ENCODE data around the gene FEZ2. TPM values are rescaled to one million over a fixed set of nuclear protein-coding genes. Genes with fewer than 3 reads are reported as not detected.

FEZ2 gene
- total and polyA plus RNA-seq, 10 of the 15 experiments (the other 5 are each of a cell fraction or from before 2014, with no cell fraction given) = 3.0 to 15.4 (median 6.6) TPM

- 67% methylated on average over 3 of the region's 3 CpGs for WGBS (ENCODE audit: insufficient coverage, insufficient replicate concordance, low lambda C conversion rate, missing lambda C conversion rate)
- POLR2A ChIA-PET = no interaction called here
- H4K20me1 ChIP-seq (ENCODE audit: control insufficient read depth, insufficient read depth) = no peaks in the 10 kb centered on the region
- TF ChIP-seq E2F8 (IDR thresholded peaks at IDR 0.05; ENCODE audit: low read depth, partially characterized antibody) (no peak), RUNX3 (IDR thresholded peaks at IDR 0.05; ENCODE audit: low read length) (no peak), TARDBP (IDR thresholded peaks at IDR 0.05; ENCODE audit: borderline replicate concordance) (no peak), RB1 (IDR thresholded peaks at IDR 0.05; ENCODE audit: borderline replicate concordance) (no peak), NKRF (conservative IDR thresholded peaks at IDR 0.05) (no peak), E4F1 (IDR thresholded peaks at IDR 0.05; ENCODE audit: borderline replicate concordance, partially characterized antibody) (no peak), ZNF207 (IDR thresholded peaks at IDR 0.05; ENCODE audit: borderline replicate concordance) (no peak), SUZ12 (IDR thresholded peaks at IDR 0.05; ENCODE audit: unreplicated experiment) (no peak), ZNF24 (IDR thresholded peaks at IDR 0.05) (no peak), POLR2AphosphoS5 (IDR thresholded peaks at IDR 0.05; ENCODE audit: low read length) (no peak), PAX5 (IDR thresholded peaks at IDR 0.05; ENCODE audit: borderline replicate concordance, low read depth, low read length) (no peak), ASH2L (IDR thresholded peaks at IDR 0.05; ENCODE audit: borderline replicate concordance, low read depth) (no peak), CTCF (IDR thresholded peaks at IDR 0.05 in 2 of 3, conservative IDR thresholded peaks at IDR 0.05 in 1 of 3; ENCODE audit: control insufficient read depth in 2 of 3, extremely low read depth in 1 of 3, insufficient read depth in 1 of 3, low read depth in 3 of 3, low read length in 3 of 3) (no peak), KDM1A (IDR thresholded peaks at IDR 0.05; ENCODE audit: borderline replicate concordance) (no peak), MYB (IDR thresholded peaks at IDR 0.05; ENCODE audit: borderline replicate concordance, low read depth, low read length) (no peak)
These were observed 25.8 kb downstream of the FEZ2 start for GRCh38 chr2:36572054-36572718.

More at GRCh38 chr2:36572054-36572718, 25.8 kb downstream of the FEZ2 start:
- Histone ChIP-seq H3K9me3 (replicated peaks; ENCODE audit: control insufficient read depth, insufficient read depth, low read length) (no peaks in the 10 kb centered on the region), H2AFZ (ENCODE audit: control insufficient read depth, low read depth, low read length) (no peak overlapping the region), H3K27me3 (replicated peaks in 1 of 2; ENCODE audit: control insufficient read depth in 2 of 2, insufficient read depth in 2 of 2, low read length in 1 of 2) (no peaks in the 10 kb centered on the region), H3K27ac (ENCODE audit: control insufficient read depth, insufficient read depth) (no peak overlapping the region), H3K79me2 (ENCODE audit: control insufficient read depth, insufficient read depth, low read length) (no peaks in the 10 kb centered on the region; the same call in 1 of the 2 replicates), H3K4me1 (ENCODE audit: control insufficient read depth, insufficient read depth, low read length) (no peaks in the 10 kb centered on the region), H3K4me3 (no peak overlapping the region), H3K36me3 (ENCODE audit: control insufficient read depth in 2 of 2, insufficient read depth in 2 of 2, low read length in 1 of 2) (peaks cover 0 to 7% of the 10 kb centered on the region in 2 experiments; a peak in 2 of 4 replicates), H3K4me2 (ENCODE audit: control insufficient read depth, insufficient read depth) (no peak overlapping the region), H3K9ac (ENCODE audit: control insufficient read depth, insufficient read depth, low read length) (no peak overlapping the region)
- intact Hi-C loops (cut with micrococcal nuclease; ENCODE audit: unreplicated experiment) = no loop called here
- in situ Hi-C loops (cut with MboI) = no loop called here
- ChIA-PET CTCF (interaction anchor here (0.6 kb wide), 1 partner anchor 41 kb away, joined by 3 read pairs; no protein-coding TSS in a partner anchor), SMC1A (ENCODE audit: uncharacterized antibody, unreplicated experiment) (no interaction called here), RAD21 (ENCODE audit: unreplicated experiment) (no interaction called here)
- DNase-seq (ENCODE audit: low read depth, low spot score) = no peak
- ATAC-seq = no peak
- no peak for FAIRE-seq
- BruUV-seq (replicated peaks) = no TSS peak

Measured in GM12878 (cell line).